MM.1S (cell line): ENCODE measurements around the gene MON2.

ENCODE experiments used
- DNase-seq: peaks from one replicate; pipeline ENCODE4 v3.0.0-alpha.2; 2015
- H2AFZ ChIP-seq: fragments of 300-600 bp; sonication (generic); 2 replicates; pipeline ENCODE4 v1.6.0; 2016; ENCODE audit warnings: antibody characterized with exemption, low read length
- H3F3A ChIP-seq: fragments of 300-600 bp; sonication (generic); 2 replicates; pipeline ENCODE4 v1.6.1; 2016; ENCODE audit warnings: mild to moderate bottlenecking, antibody characterized with exemption, low read length, moderate library complexity, mixed read lengths; ENCODE audit not compliant: insufficient read depth
- H3K27ac ChIP-seq: fragments of 300-600 bp; sonication (generic); 2 replicates; pipeline ENCODE4 v1.5.1; 2016; ENCODE audit warnings: mild to moderate bottlenecking, low read length
- H3K27me3 ChIP-seq: fragments of 300-600 bp; sonication (generic); replicated peaks from 2 replicates; pipeline ENCODE4 v1.6.0; 2016; ENCODE audit warnings: low read length; ENCODE audit not compliant: insufficient read depth
- H3K36me3 ChIP-seq: fragments of 300-600 bp; sonication (generic); replicated peaks from 2 replicates; pipeline ENCODE4 v1.6.1; 2016; ENCODE audit warnings: mild to moderate bottlenecking, low read length, mixed read lengths; ENCODE audit not compliant: insufficient read depth
- H3K4me1 ChIP-seq: fragments of 300-600 bp; sonication (generic); 2 replicates; pipeline ENCODE4 v1.6.1; 2016; ENCODE audit warnings: low read length, mixed read lengths
- H3K4me2 ChIP-seq: fragments of 300-600 bp; sonication (generic); 2 replicates; pipeline ENCODE4 v1.6.0; 2016; ENCODE audit warnings: low read depth, low read length
- H3K4me3 ChIP-seq: fragments of 300-600 bp; sonication (generic); 2 replicates; pipeline ENCODE4 v1.5.1; 2016; ENCODE audit warnings: low read length, mixed read lengths
- H3K79me2 ChIP-seq: fragments of 300-600 bp; sonication (generic); 2 replicates; pipeline ENCODE4 v1.6.1; 2016; ENCODE audit warnings: mixed run types, low read length, mixed read lengths
- H3K9ac ChIP-seq: fragments of 300-600 bp; sonication (generic); 2 replicates; pipeline ENCODE4 v1.6.1; 2016; ENCODE audit warnings: low read length, mixed read lengths
- H3K9me2 ChIP-seq: fragments of 300-600 bp; sonication (generic); replicated peaks from 2 replicates; pipeline ENCODE4 v1.6.1; 2016; ENCODE audit warnings: mild to moderate bottlenecking, low read length, mixed read lengths; ENCODE audit not compliant: insufficient read depth
- H3K9me3 ChIP-seq: fragments of 300-600 bp; sonication (generic); replicated peaks from 2 replicates; pipeline ENCODE4 v1.6.1; 2016; ENCODE audit warnings: mild to moderate bottlenecking, low read length, mixed read lengths; ENCODE audit not compliant: insufficient read depth
- H4K20me1 ChIP-seq: fragments of 300-600 bp; sonication (generic); 2 replicates; pipeline ENCODE4 v1.6.1; 2016; ENCODE audit warnings: mild to moderate bottlenecking, low read length, moderate library complexity, mixed read lengths; ENCODE audit not compliant: insufficient read depth
- CTCF ChIP-seq: fragments of 300-600 bp; sonication (generic); IDR thresholded peaks from 2 replicates; pipeline ENCODE4 v1.5.1; 2016; ENCODE audit warnings: antibody characterized with exemption, low read length, mixed read lengths
- EZH2 ChIP-seq: fragments of 300-600 bp; sonication (generic); optimal IDR thresholded peaks from 2 replicates; pipeline ENCODE3; 2017; ENCODE audit warnings: low read depth, mild to moderate bottlenecking, antibody characterized with exemption, low read length, mixed read lengths
- EZH2phosphoT487 ChIP-seq: fragments of 300-600 bp; sonication (generic); IDR thresholded peaks from 2 replicates; pipeline ENCODE4 v1.6.1; 2018; ENCODE audit warnings: antibody characterized with exemption, low read length

The MON2 gene

DNA sequence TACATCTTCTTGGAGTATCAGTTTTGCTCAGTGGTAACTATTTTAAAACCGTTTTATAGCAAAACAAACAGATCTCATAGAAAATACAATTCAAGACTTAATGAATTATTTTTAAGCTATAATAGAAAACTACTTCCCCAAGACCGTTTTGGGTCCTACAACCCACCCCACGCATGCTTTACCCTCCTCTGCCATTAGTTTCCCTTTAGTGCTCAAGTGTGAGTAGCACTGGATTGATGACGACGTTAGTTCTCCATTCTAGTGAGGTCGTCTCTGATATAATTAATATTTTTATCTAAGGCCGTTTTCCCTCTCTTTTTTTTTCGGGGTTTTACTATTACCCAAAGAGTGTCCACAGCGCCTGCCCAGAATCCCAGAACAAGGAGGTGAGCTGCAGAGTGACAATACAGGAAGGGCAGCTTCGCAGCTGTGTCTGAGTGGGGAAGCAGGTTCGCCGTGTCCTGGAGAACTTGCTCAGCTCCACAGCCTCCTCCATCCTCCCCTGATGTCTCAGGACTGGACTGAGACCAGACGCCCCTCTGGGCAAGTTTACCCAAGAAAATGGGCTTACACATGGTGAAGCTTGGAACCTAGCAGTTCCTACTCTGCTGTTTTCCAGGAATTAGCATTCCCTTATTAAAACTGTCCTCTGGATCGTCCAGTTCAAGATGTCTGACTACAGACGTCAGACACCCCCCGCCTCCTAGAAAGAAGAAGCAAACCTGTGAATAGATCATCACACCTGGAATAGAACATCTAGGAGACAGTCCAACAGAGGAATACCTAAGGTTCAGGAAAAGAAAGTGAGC, 31.9 kb upstream of the MON2 start:
- H3K27me3 ChIP-seq = no peaks in the 10 kb centered on the region
- no peaks in the 10 kb centered on the region for H3K79me2 ChIP-seq

GRCh38 chr12:62435303-62436163, 31.1 kb upstream of the MON2 start:
- Histone ChIP-seq H4K20me1 (no peaks in the 10 kb centered on the region), H3K9ac (no peak overlapping the region; the same call in 1 of the 2 replicates), H3K36me3 (no peaks in the 10 kb centered on the region), H3K79me2 (no peaks in the 10 kb centered on the region), H3K9me3 (no peaks in the 10 kb centered on the region), H3K27me3 (no peaks in the 10 kb centered on the region), H3K4me3 (peak overlapping the region; percentile 59), H3K4me2 (peak overlapping the region; percentile 81), H3K4me1 (peaks cover 8% of the 10 kb centered on the region; the same call in 1 of the 2 replicates), H3K27ac (no peak overlapping the region), H3F3A (no peaks in the 10 kb centered on the region), H3K9me2 (no peaks in the 10 kb centered on the region), H2AFZ (peak overlapping the region; percentile 86)
- DNase-seq = peak; percentile 40
- TF ChIP-seq CTCF = peak; percentile 50
- TF ChIP-seq EZH2phosphoT487 = no peak

More for the DNA sequence above, 31.9 kb upstream of the MON2 start:
- H3K9me2 ChIP-seq = no peaks in the 10 kb centered on the region
- H3K27ac ChIP-seq = no peak overlapping the region
- no peaks in the 10 kb centered on the region for H3K9me3 ChIP-seq
- H3K9ac ChIP-seq = no peak overlapping the region
- no peak for DNase-seq
- H2AFZ ChIP-seq = peak overlapping the region; percentile 86
- TF ChIP-seq EZH2 (no peak), EZH2phosphoT487 (no peak), CTCF (no peak)
- H3K4me2 ChIP-seq = peak overlapping the region; percentile 81
- no peaks in the 10 kb centered on the region for H4K20me1 ChIP-seq
- H3K4me3 ChIP-seq = peak overlapping the region; percentile 59; the same call in 1 of the 2 replicates
- no peaks in the 10 kb centered on the region for H3K36me3 ChIP-seq
- peaks cover 8% of the 10 kb centered on the region; the same call in 1 of the 2 replicates for H3K4me1 ChIP-seq
- no peaks in the 10 kb centered on the region for H3F3A ChIP-seq

GRCh38 chr12:62436164-62436503, 30.5 kb upstream of the MON2 start:
- peak overlapping the region; percentile 59 for H3K4me3 ChIP-seq
- H2AFZ ChIP-seq = peak overlapping the region; percentile 86; the same call in 1 of the 2 replicates
- H3K9ac ChIP-seq = no peak overlapping the region
- no peaks in the 10 kb centered on the region for H3K36me3 ChIP-seq
- TF ChIP-seq EZH2phosphoT487 (no peak), CTCF (no peak), EZH2 (no peak)
- peaks cover 8% of the 10 kb centered on the region; the same call in 1 of the 2 replicates for H3K4me1 ChIP-seq
- no peaks in the 10 kb centered on the region for H3K79me2 ChIP-seq
- H4K20me1 ChIP-seq = no peaks in the 10 kb centered on the region
- H3K27ac ChIP-seq = no peak overlapping the region
- H3F3A ChIP-seq = no peaks in the 10 kb centered on the region
- H3K4me2 ChIP-seq = peak overlapping the region; percentile 81
- no peak for DNase-seq
- H3K27me3 ChIP-seq = no peaks in the 10 kb centered on the region
- no peaks in the 10 kb centered on the region for H3K9me2 ChIP-seq
- no peaks in the 10 kb centered on the region for H3K9me3 ChIP-seq
